Vein endothelial cell (primary cell): ENCODE measurements around the gene BTBD10. TPM values are rescaled to one million over a fixed set of nuclear protein-coding genes. Genes with fewer than 3 reads are reported as not detected.

Experiments
- total RNA-seq: library from RNA; depleted of rRNA; stranded (reverse); fragments of >200 nt; gene quantifications from 2 replicates; pipeline ENCODE4 v1.2.3, GENCODE V29; 2012

The BTBD10 gene
- 79.0 and 103 TPM in 2 replicates for total RNA-seq

GRCh38 chr11:13462901-13463778 lies at the start of gene BTBD10:
Gene BTBD10, minus strand, starts transcription at chr11:13463222. Its CDS starts 18,098 bp downstream, at chr11:13445124.

GRCh38 chr11:13495929-13496328 lies 32.9 kb upstream of the BTBD10 start, which contains the start of gene PTH:
Gene PTH, minus strand, starts transcription at chr11:13495997. Its CDS starts 3,142 bp downstream, at chr11:13492855.

Other genes with a start within 250 kb of the BTBD10 start
- gene BMAL1, start 185.4 kb downstream of the BTBD10 start, total RNA-seq = 6.9 and 8.0 TPM in 2 replicates
- not detected in 2 replicates for gene PTH, start 32.8 kb upstream of the BTBD10 start, total RNA-seq
- 64.3 and 106 TPM in 2 replicates for gene FAR1, start 205.4 kb upstream of the BTBD10 start, total RNA-seq